Caco-2 (cell line): ENCODE results near the gene AMOTL1. TPM values are rescaled to one million over a fixed set of nuclear protein-coding genes. Genes with fewer than 3 reads are reported as not detected.

Experiments
- BruUV-seq: library from RNA; stranded (reverse); fragments of 400-500 nt; replicated peaks from 2 replicates; lab custom pipeline; 2021; lab: Mats Ljungman, UMichigan
- CTCF ChIA-PET: fragments of 300-600 bp; sonication (Branson Sonifier 250); formaldehyde crosslinking; loops from one replicate; lab custom pipeline; 2022; ENCODE audit warnings: antibody characterized with exemption; lab: Charles Lee
- POLR2A ChIA-PET: fragments of 300-600 bp; sonication (Branson Sonifier 250); formaldehyde crosslinking; loops from one replicate; lab custom pipeline; 2022; ENCODE audit warnings: antibody characterized with exemption; lab: Charles Lee
- DNase-seq, 2 experiments: peaks; one replicate each; pipeline versions ENCODE4 v3.0.0 to v3.0.0-alpha.2; 2020 to 2022
- H3K27me3 ChIP-seq: replicated peaks from 2 replicates; pipeline ENCODE4 v1.6.0; 2011; ENCODE audit warnings: low read length; ENCODE audit not compliant: control insufficient read depth, insufficient read depth
- H3K36me3 ChIP-seq: 2 replicates; pipeline ENCODE4 v1.5.1; 2011; ENCODE audit warnings: low read length; ENCODE audit not compliant: control insufficient read depth, insufficient read depth
- H3K4me1 ChIP-seq: fragments of 250-450 bp; sonication (Bioruptor Pico); 2 replicates; pipeline ENCODE4 v1.5.1; 2020; ENCODE audit warnings: mild to moderate bottlenecking
- H3K4me3 ChIP-seq: 2 replicates; pipeline ENCODE4 v1.5.1; 2011; ENCODE audit warnings: low read depth, mild to moderate bottlenecking, control low read depth, low read length
- H3K9me3 ChIP-seq: fragments of 250-450 bp; sonication (Bioruptor Pico); 2 replicates; pipeline ENCODE4 v1.5.1; 2020; ENCODE audit warnings: mild to moderate bottlenecking, moderate library complexity
- H3K27ac Mint-ChIP-seq: one replicate; pipeline ENCODE4 v1.8.0; 2022; ENCODE audit warnings: mixed read lengths; ENCODE audit not compliant: unreplicated experiment
- H3K27me3 Mint-ChIP-seq: one replicate; pipeline ENCODE4 v1.8.0; 2022; ENCODE audit warnings: mixed read lengths; ENCODE audit not compliant: insufficient read depth, unreplicated experiment
- H3K36me3 Mint-ChIP-seq: one replicate; pipeline ENCODE4 v1.8.0; 2022; ENCODE audit warnings: mild to moderate bottlenecking, mixed read lengths; ENCODE audit not compliant: insufficient read depth, unreplicated experiment
- H3K4me1 Mint-ChIP-seq: one replicate; pipeline ENCODE4 v1.8.0; 2022; ENCODE audit warnings: low read depth, mixed read lengths; ENCODE audit not compliant: unreplicated experiment
- H3K4me3 Mint-ChIP-seq: one replicate; pipeline ENCODE4 v1.8.0; 2022; ENCODE audit warnings: mild to moderate bottlenecking, moderate library complexity, mixed read lengths; ENCODE audit not compliant: unreplicated experiment
- H3K9me3 Mint-ChIP-seq: one replicate; pipeline ENCODE4 v1.8.0; 2022; ENCODE audit warnings: mixed read lengths; ENCODE audit not compliant: unreplicated experiment
- intact Hi-C: fragments of 100-400 bp; cut with micrococcal nuclease; formaldehyde crosslinking; loops from one replicate; pipeline ENCODE4 v1.10.0; 2022; ENCODE audit not compliant: unreplicated experiment
- total RNA-seq: library from RNA; stranded (reverse); gene quantifications from 2 replicates; pipeline ENCODE4 v1.2.3, GENCODE V29; 2022
- TF ChIP-seq, protein P1 (sequence below), 2 experiments: fragments of 200-600 bp in 1 of 2; IDR thresholded peaks; 1 replicate in 1 of 2; 2 replicates in 1 of 2; pipeline versions ENCODE4 v1.5.1 to v1.8.0; 2011 to 2022; ENCODE audit warnings: antibody characterized with exemption in 1 of 2, control low read depth in 1 of 2, inconsistent platforms in 1 of 2, low read depth in 1 of 2, low read length in 1 of 2, mild to moderate bottlenecking in 1 of 2, moderate library complexity in 1 of 2; ENCODE audit not compliant: insufficient read depth in 1 of 2, severe bottlenecking in 1 of 2, unreplicated experiment in 1 of 2

Gene AMOTL1
- total RNA-seq, 1 experiment from 2014 or later: 60.8 TPM

DNA sequence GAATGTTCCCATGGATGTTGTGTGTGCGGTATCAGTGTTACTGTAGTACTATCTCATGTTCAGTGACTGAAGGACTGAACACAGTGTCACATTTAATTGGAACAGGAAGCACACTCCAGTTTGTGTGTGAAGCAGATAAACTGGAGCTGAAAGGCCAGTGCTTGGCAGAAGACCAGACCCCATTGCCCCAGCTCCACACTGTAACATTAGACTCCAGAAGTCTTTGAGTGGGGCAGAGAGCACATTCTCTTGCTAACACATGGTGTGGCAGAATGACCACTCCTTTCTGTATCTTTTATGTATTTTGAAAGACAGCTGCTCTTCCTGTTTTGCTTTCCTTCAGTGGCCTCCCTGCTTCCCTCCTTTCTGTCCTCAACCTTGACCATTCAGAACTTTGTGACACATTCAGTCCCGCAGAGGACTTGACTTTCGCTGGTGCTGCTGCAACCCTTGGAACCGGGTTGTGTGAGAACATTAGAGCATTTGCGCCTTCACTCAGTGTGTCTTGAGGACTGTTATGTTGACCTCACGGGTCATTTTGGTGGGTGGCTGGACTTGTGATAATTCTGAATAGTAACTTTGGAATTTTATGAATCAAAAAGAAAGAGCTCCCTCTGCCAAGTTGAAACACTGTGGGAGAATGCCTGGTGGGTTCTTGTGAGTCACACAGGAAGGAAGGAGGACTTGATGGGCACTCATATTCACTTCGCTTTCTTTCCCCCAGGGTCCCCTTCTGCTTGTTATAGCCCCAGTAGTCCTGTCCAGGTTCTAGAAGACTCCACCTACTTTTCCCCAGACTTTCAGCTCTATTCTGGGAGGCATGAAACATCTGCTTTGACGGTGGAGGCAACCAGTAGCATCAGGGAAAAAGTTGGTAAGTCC is 26.4 kb downstream of the AMOTL1 start:
- H3K27me3 ChIP-seq: no peaks in the 10 kb centered on the region
- H3K9me3 ChIP-seq: no peaks in the 10 kb centered on the region
- H3K36me3 Mint-ChIP-seq: no peaks in the 10 kb centered on the region
- no peaks in the 10 kb centered on the region for H3K9me3 Mint-ChIP-seq
- TF ChIP-seq, protein P1, sequence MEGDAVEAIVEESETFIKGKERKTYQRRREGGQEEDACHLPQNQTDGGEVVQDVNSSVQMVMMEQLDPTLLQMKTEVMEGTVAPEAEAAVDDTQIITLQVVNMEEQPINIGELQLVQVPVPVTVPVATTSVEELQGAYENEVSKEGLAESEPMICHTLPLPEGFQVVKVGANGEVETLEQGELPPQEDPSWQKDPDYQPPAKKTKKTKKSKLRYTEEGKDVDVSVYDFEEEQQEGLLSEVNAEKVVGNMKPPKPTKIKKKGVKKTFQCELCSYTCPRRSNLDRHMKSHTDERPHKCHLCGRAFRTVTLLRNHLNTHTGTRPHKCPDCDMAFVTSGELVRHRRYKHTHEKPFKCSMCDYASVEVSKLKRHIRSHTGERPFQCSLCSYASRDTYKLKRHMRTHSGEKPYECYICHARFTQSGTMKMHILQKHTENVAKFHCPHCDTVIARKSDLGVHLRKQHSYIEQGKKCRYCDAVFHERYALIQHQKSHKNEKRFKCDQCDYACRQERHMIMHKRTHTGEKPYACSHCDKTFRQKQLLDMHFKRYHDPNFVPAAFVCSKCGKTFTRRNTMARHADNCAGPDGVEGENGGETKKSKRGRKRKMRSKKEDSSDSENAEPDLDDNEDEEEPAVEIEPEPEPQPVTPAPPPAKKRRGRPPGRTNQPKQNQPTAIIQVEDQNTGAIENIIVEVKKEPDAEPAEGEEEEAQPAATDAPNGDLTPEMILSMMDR (IDR thresholded peaks at IDR 0.05; ENCODE audit: insufficient read depth in 1 of 2, low read depth in 1 of 2, low read length in 1 of 2, severe bottlenecking in 1 of 2, unreplicated experiment in 1 of 2): no peak
- DNase-seq: no peak
- H3K4me3 ChIP-seq: no peak overlapping the region
- no TSS peak for BruUV-seq
- ChIA-PET POLR2A (no interaction called here), CTCF (no interaction called here)
- H3K36me3 ChIP-seq: no peaks in the 10 kb centered on the region; the same call in none of the 2 replicates
- H3K4me1 ChIP-seq: peaks cover 35% of the 10 kb centered on the region
- peaks cover 7% of the 10 kb centered on the region for H3K4me1 Mint-ChIP-seq
- intact Hi-C loops: no loop called here
- no peaks in the 10 kb centered on the region for H3K27me3 Mint-ChIP-seq
- H3K27ac Mint-ChIP-seq: no peak overlapping the region
- H3K4me3 Mint-ChIP-seq: no peak overlapping the region

DNA sequence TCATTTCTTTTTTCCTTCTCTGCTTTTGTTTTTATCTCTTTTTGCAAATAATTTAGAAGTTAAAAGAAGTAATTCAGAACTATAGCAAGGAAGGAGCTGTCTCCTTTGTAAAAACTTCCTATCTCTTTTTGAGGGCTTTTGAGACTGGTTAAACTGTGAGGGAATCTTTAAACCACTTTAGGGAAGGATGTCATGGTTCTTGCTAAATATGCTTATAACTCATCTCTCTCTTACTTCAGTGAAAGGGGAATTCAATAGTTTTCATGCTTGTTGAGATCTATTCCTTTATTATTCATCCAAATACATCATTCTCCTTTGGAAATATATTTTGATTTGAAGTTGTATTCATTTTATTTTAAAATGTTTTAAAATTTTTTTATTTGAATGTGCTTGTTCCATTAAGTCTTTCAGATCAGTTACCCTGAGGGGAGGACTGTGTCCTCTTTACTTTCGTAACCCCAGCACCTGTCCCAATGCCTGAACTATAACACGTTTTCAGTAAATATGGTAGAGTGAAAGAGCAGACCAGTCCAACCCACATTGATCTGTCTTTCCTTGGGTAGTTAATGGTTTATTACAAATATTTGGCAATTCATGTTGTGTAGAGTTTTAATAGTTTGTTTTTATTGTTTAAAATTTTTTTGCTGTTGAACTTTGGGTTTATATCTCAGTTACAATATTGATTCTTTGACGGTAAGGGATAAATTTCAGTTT is 27.5 kb downstream of the AMOTL1 start:
- BruUV-seq: no TSS peak
- H3K4me1 ChIP-seq: peaks cover 24% of the 10 kb centered on the region; the same call in 1 of the 2 replicates
- no peak for DNase-seq
- TF ChIP-seq, protein P1 (IDR thresholded peaks at IDR 0.05; ENCODE audit: insufficient read depth in 1 of 2, low read depth in 1 of 2, low read length in 1 of 2, severe bottlenecking in 1 of 2, unreplicated experiment in 1 of 2): no peak
- POLR2A ChIA-PET: no interaction called here
- no peaks in the 10 kb centered on the region for H3K9me3 ChIP-seq
- no peak overlapping the region for H3K4me3 ChIP-seq
- H3K36me3 ChIP-seq: no peaks in the 10 kb centered on the region; the same call in none of the 2 replicates
- no peaks in the 10 kb centered on the region for H3K27me3 ChIP-seq
- CTCF ChIA-PET: no interaction called here
- no peak overlapping the region for H3K4me3 Mint-ChIP-seq
- H3K36me3 Mint-ChIP-seq: no peaks in the 10 kb centered on the region
- H3K27ac Mint-ChIP-seq: no peak overlapping the region
- no peaks in the 10 kb centered on the region for H3K9me3 Mint-ChIP-seq
- no peaks in the 10 kb centered on the region for H3K4me1 Mint-ChIP-seq
- H3K27me3 Mint-ChIP-seq: no peaks in the 10 kb centered on the region
- intact Hi-C loops: no loop called here

DNA sequence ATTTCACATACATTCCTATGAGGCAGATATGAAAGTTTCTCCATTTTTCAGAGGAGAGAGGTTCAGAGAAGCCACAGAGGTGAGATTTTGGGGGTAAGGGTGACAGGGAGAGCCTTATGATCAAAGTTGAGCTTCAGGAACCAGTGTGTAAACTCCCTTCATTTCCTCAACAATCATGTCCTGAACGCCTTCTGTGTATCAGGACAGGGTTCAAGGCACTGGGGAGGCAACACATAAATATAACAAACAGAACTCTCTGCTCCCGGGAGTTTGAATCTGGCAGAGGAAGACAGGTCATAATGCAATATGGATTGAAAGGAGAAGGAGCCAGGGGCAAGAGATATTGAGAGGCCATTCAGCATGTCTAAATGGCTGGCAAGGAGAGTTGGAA is 28.0 kb downstream of the AMOTL1 start:
- intact Hi-C loops: no loop called here
- Mint-ChIP-seq H3K9me3 (no peaks in the 10 kb centered on the region), H3K27me3 (no peaks in the 10 kb centered on the region), H3K36me3 (peaks cover 5% of the 10 kb centered on the region), H3K4me3 (no peak overlapping the region), H3K4me1 (no peaks in the 10 kb centered on the region), H3K27ac (no peak overlapping the region)
- Histone ChIP-seq H3K4me3 (no peak overlapping the region), H3K9me3 (no peaks in the 10 kb centered on the region), H3K27me3 (no peaks in the 10 kb centered on the region), H3K36me3 (no peaks in the 10 kb centered on the region; the same call in none of the 2 replicates), H3K4me1 (peaks cover 18% of the 10 kb centered on the region; the same call in 1 of the 2 replicates)
- BruUV-seq: no TSS peak
- TF ChIP-seq, protein P1 (IDR thresholded peaks at IDR 0.05; ENCODE audit: insufficient read depth in 1 of 2, low read depth in 1 of 2, low read length in 1 of 2, severe bottlenecking in 1 of 2, unreplicated experiment in 1 of 2): no peak
- CTCF ChIA-PET: no interaction called here
- POLR2A ChIA-PET: no interaction called here
- no peak for DNase-seq
